Neural cell (in vitro differentiated cells): ENCODE measurements around the gene NMRK2. TPM values are rescaled to one million over a fixed set of nuclear protein-coding genes. Genes with fewer than 3 reads are reported as not detected.
"Not testable (repeated sequence)": the region's sequence is repeated elsewhere in the genome, so short reads cannot be mapped to it uniquely, and the experiment has no call there.

Source experiments
- H2AFZ ChIP-seq: fragments of 200-600, 300-800 bp; sonication (generic), shearing (Covaris generic); 2 replicates; pipeline ENCODE4 v1.6.0; 2014; ENCODE audit warnings: low read depth, mild to moderate bottlenecking, antibody characterized with exemption, low read length, moderate library complexity
- H3F3A ChIP-seq: fragments of 200-600 bp; shearing (Covaris generic); 2 replicates; pipeline ENCODE4 v1.6.1; 2016; ENCODE audit warnings: mild to moderate bottlenecking, moderate library complexity, mixed read lengths, antibody characterized with exemption, low read length; ENCODE audit not compliant: insufficient read depth, poor library complexity, severe bottlenecking
- H3K27ac ChIP-seq: fragments of 200-600, 300-800 bp; sonication (generic), shearing (Covaris generic); 2 replicates; pipeline ENCODE4 v1.5.1; 2014; ENCODE audit warnings: mild to moderate bottlenecking, low read length, moderate library complexity
- H3K27me3 ChIP-seq: fragments of 300-800, 200-600 bp; sonication (generic), shearing (Covaris generic); 2 replicates; pipeline ENCODE4 v1.6.0; 2014; ENCODE audit warnings: mild to moderate bottlenecking, low read depth, low read length, moderate library complexity; ENCODE audit not compliant: insufficient read depth
- H3K36me3 ChIP-seq: fragments of 300-800, 200-600 bp; sonication (generic), shearing (Covaris generic); 2 replicates; pipeline ENCODE4 v1.5.1; 2014; ENCODE audit warnings: mild to moderate bottlenecking, antibody characterized with exemption, low read length, moderate library complexity; ENCODE audit not compliant: insufficient read depth
- H3K4me2 ChIP-seq: fragments of 300-800, 200-600 bp; sonication (generic), shearing (Covaris generic); 2 replicates; pipeline ENCODE4 v1.6.0; 2014; ENCODE audit warnings: mild to moderate bottlenecking, low read length
- H3K4me3 ChIP-seq: fragments of 300-800, 200-600 bp; sonication (generic), shearing (Covaris generic); 2 replicates; pipeline ENCODE4 v1.5.1; 2014; ENCODE audit warnings: mild to moderate bottlenecking, low read length, moderate library complexity
- H3K79me2 ChIP-seq: fragments of 200-600 bp; shearing (Covaris generic); replicated peaks from 2 replicates; pipeline ENCODE4 v1.6.0; 2014; ENCODE audit warnings: mild to moderate bottlenecking, low read length, moderate library complexity; ENCODE audit not compliant: insufficient read depth
- H3K9ac ChIP-seq: fragments of 300-800, 200-600 bp; sonication (generic), shearing (Covaris generic); 2 replicates; pipeline ENCODE4 v1.6.1; 2016; ENCODE audit warnings: mild to moderate bottlenecking, low read length, mixed read lengths
- H3K9me2 ChIP-seq: fragments of 200-600 bp; shearing (Covaris generic); 2 replicates; pipeline ENCODE4 v1.6.1; 2016; ENCODE audit warnings: mild to moderate bottlenecking, low read length, mixed read lengths; ENCODE audit not compliant: insufficient read depth
- H3K9me3 ChIP-seq: fragments of 200-600, 300-800 bp; sonication (generic), shearing (Covaris generic); 2 replicates; pipeline ENCODE4 v1.6.1; 2016; ENCODE audit warnings: mild to moderate bottlenecking, mixed run types, low read length, moderate library complexity, mixed read lengths
- H4K20me1 ChIP-seq: fragments of 200-600 bp; shearing (Covaris generic); 2 replicates; pipeline ENCODE4 v1.6.1; 2016; ENCODE audit warnings: mild to moderate bottlenecking, mixed run types; ENCODE audit not compliant: insufficient read depth
- CTCF ChIP-seq: fragments of 450-650 bp; IDR thresholded peaks from 2 replicates; pipeline ENCODE4 v1.5.1; 2014; ENCODE audit warnings: antibody characterized with exemption, mild to moderate bottlenecking, moderate library complexity; ENCODE audit not compliant: poor library complexity, severe bottlenecking
- EP300 ChIP-seq: fragments of 450-650 bp; conservative IDR thresholded peaks from 2 replicates; pipeline ENCODE4 v1.6.1; 2014; ENCODE audit warnings: antibody characterized with exemption, mild to moderate bottlenecking, moderate library complexity; ENCODE audit not compliant: poor library complexity, severe bottlenecking
- EZH2 ChIP-seq: fragments of 200-600, 300-800 bp; shearing (Covaris generic), sonication (generic); IDR thresholded peaks from 2 replicates; pipeline ENCODE4 v1.6.1; 2014; ENCODE audit warnings: antibody characterized with exemption, low read length, borderline replicate concordance, mild to moderate bottlenecking; ENCODE audit not compliant: insufficient read depth, poor library complexity, severe bottlenecking
- MXI1 ChIP-seq: fragments of 450-650 bp; conservative IDR thresholded peaks from 2 replicates; pipeline ENCODE4 v1.6.1; 2014; ENCODE audit warnings: antibody characterized with exemption, mild to moderate bottlenecking; ENCODE audit not compliant: poor library complexity, severe bottlenecking
- RAD21 ChIP-seq: fragments of 450-650 bp; conservative IDR thresholded peaks from 2 replicates; pipeline ENCODE4 v1.6.1; 2014; ENCODE audit warnings: antibody characterized with exemption, mild to moderate bottlenecking, moderate library complexity
- REST ChIP-seq: IDR thresholded peaks from 2 replicates; pipeline ENCODE4 v1.6.1; 2012; ENCODE audit warnings: borderline replicate concordance
- SMC3 ChIP-seq: fragments of 450-650 bp; conservative IDR thresholded peaks from 2 replicates; pipeline ENCODE4 v1.6.1; 2014; ENCODE audit warnings: antibody characterized with exemption, mild to moderate bottlenecking, moderate library complexity; ENCODE audit not compliant: poor library complexity
- TAF1 ChIP-seq: IDR thresholded peaks from 2 replicates; pipeline ENCODE4 v1.6.1; 2012; ENCODE audit warnings: low read depth
- polyA plus RNA-seq: library from polyadenylated mRNA; depleted of rRNA; stranded (reverse); fragments of >200 nt; gene quantifications from 2 replicates; pipeline ENCODE4 v1.2.3, GENCODE V29; 2014

Gene NMRK2
- polyA plus RNA-seq, 1 donor from 2014 or later: not detected

GRCh38 chr19:3945838-3946237 lies 13.0 kb downstream of the NMRK2 start:
- Histone ChIP-seq H3K27me3 (no peaks in the 10 kb centered on the region), H3K36me3 (no peaks in the 10 kb centered on the region), H2AFZ (no peak overlapping the region), H3K4me3 (no peak overlapping the region), H3K9me3 (no peaks in the 10 kb centered on the region), H3K4me2 (no peak overlapping the region), H3K79me2 (no peaks in the 10 kb centered on the region), H3K27ac (no peak overlapping the region), H4K20me1 (no peaks in the 10 kb centered on the region), H3K9me2 (no peaks in the 10 kb centered on the region), H3F3A (no peaks in the 10 kb centered on the region), H3K9ac (no peak overlapping the region)
- TF ChIP-seq EP300 (no peak), MXI1 (no peak), REST (no peak), SMC3 (no peak), RAD21 (no peak), CTCF (no peak)

- not testable (repeated sequence) for H3K36me3 ChIP-seq, H4K20me1 ChIP-seq, H3K27ac ChIP-seq, H2AFZ ChIP-seq, H3K9me2 ChIP-seq, H3K4me3 ChIP-seq, H3K9me3 ChIP-seq, H3F3A ChIP-seq, H3K79me2 ChIP-seq, H3K4me2 ChIP-seq, H3K9ac ChIP-seq, H3K27me3 ChIP-seq
Measured at GRCh38 chr19:3947316-3947933, 14.6 kb downstream of the NMRK2 start.

GRCh38 chr19:3949294-3949693 lies 16.4 kb downstream of the NMRK2 start:
- H3K27ac ChIP-seq: no peak overlapping the region
- H3K36me3 ChIP-seq: no peaks in the 10 kb centered on the region
- H3K9me2 ChIP-seq: no peaks in the 10 kb centered on the region
- H3F3A ChIP-seq: no peaks in the 10 kb centered on the region
- no peak overlapping the region for H2AFZ ChIP-seq
- no peak overlapping the region for H3K9ac ChIP-seq
- TF ChIP-seq EZH2: no peak
- TF ChIP-seq CTCF: no peak
- no peak for TF ChIP-seq TAF1
- TF ChIP-seq MXI1: no peak
- TF ChIP-seq SMC3: no peak
- TF ChIP-seq EP300: no peak
- H3K27me3 ChIP-seq: no peaks in the 10 kb centered on the region
- no peak overlapping the region for H3K4me2 ChIP-seq
- no peaks in the 10 kb centered on the region for H3K9me3 ChIP-seq
- H3K4me3 ChIP-seq: no peak overlapping the region
- no peaks in the 10 kb centered on the region for H4K20me1 ChIP-seq
- no peaks in the 10 kb centered on the region for H3K79me2 ChIP-seq
